SU-DHL-6 (cell line): ENCODE data around the gene DNMBP.

Experiments used
- EZH2phosphoT487 ChIP-seq: fragments of 200-600 bp; sonication (generic), shearing (Covaris generic); conservative IDR thresholded peaks from 2 replicates; pipeline ENCODE4 v1.6.1; 2018; ENCODE audit warnings: mild to moderate bottlenecking, antibody characterized with exemption, low read length, moderate library complexity, mixed read lengths
- TF ChIP-seq, protein P1 (sequence below): fragments of 200-600 bp; sonication (generic); IDR thresholded peaks from one replicate; pipeline ENCODE4 v1.5.1; 2017; ENCODE audit warnings: antibody characterized with exemption, mild to moderate bottlenecking, low read length, moderate library complexity; ENCODE audit not compliant: insufficient read depth, poor library complexity, severe bottlenecking

DNA sequence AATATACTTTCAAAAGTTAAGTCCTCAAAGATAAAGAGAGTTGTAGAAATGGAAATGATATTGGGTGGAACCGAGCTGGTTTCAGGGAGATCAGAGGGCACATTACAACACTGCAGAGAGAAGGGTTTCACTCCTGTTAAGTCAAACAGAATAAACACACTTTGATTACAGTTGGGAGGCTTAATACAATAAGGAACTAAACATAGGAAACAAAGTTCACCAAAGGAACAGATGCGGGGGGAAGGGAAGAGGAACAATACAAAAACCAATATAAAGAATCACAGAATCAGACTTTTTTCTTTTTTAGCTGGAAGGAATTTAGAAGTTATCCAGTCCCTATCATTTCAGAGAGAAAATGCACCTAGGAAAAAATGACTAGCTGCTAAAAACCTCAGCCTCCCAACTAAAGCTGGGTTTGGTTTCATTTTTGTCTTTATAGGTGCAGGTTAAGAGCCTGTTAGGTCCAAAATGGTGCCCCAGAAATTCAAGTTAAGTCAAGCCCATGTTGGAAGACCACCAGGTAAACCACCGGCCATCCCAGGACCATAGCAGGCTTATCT lies 81.9 kb downstream of the DNMBP start:
- TF ChIP-seq, protein P1, sequence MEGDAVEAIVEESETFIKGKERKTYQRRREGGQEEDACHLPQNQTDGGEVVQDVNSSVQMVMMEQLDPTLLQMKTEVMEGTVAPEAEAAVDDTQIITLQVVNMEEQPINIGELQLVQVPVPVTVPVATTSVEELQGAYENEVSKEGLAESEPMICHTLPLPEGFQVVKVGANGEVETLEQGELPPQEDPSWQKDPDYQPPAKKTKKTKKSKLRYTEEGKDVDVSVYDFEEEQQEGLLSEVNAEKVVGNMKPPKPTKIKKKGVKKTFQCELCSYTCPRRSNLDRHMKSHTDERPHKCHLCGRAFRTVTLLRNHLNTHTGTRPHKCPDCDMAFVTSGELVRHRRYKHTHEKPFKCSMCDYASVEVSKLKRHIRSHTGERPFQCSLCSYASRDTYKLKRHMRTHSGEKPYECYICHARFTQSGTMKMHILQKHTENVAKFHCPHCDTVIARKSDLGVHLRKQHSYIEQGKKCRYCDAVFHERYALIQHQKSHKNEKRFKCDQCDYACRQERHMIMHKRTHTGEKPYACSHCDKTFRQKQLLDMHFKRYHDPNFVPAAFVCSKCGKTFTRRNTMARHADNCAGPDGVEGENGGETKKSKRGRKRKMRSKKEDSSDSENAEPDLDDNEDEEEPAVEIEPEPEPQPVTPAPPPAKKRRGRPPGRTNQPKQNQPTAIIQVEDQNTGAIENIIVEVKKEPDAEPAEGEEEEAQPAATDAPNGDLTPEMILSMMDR: no peak
- TF ChIP-seq EZH2phosphoT487: no peak
